Right atrium auricular region (tissue), 2 donors: Measurements from ENCODE around the gene UPK1B. TPM values are rescaled to one million over a fixed set of nuclear protein-coding genes. Genes with fewer than 3 reads are reported as not detected.
"Not testable (repeated sequence)": the region's sequence is repeated elsewhere in the genome, so short reads cannot be mapped to it uniquely, and the experiment has no call there.

Experiments used
- DNase-seq: peaks from one replicate; pipeline ENCODE4 v3.0.0-alpha.2; 2019; ENCODE audit warnings: low spot score
- H3K27ac ChIP-seq, 2 donors: fragments of 200-600 bp; sonication (generic); 1 replicate in 1 of 2; 2 replicates in 1 of 2; pipeline ENCODE4 v1.5.1; 2016 to 2019
- H3K27me3 ChIP-seq, 2 donors: fragments of 200-600 bp; sonication (generic); one replicate each; pipeline versions ENCODE4 v1.5.1 to v1.6.0; 2017 to 2019
- H3K36me3 ChIP-seq: fragments of 200-600 bp; sonication (generic); one replicate; pipeline ENCODE4 v1.5.1; 2016
- H3K4me1 ChIP-seq, 2 donors: fragments of 200-600 bp; sonication (generic); one replicate each; pipeline versions ENCODE4 v1.5.1 to v1.6.0; 2017 to 2019
- H3K4me3 ChIP-seq, 2 donors: fragments of 200-600 bp; sonication (generic); 1 replicate in 1 of 2; 2 replicates in 1 of 2; pipeline ENCODE4 v1.5.1; 2017 to 2019; ENCODE audit warnings: mild to moderate bottlenecking in 1 of 2, moderate library complexity in 1 of 2
- H3K9me3 ChIP-seq, 2 donors: fragments of 200-600 bp; sonication (generic); one replicate each; pipeline ENCODE4 v1.5.1; 2019
- CTCF ChIP-seq, 2 donors: fragments of 200-600 bp; sonication (generic); IDR thresholded peaks; one replicate each; pipeline ENCODE4 v1.5.1; 2019; ENCODE audit warnings: antibody characterized with exemption in 2 of 2
- total RNA-seq, 2 donors: library from RNA; depleted of rRNA; stranded (reverse); fragments of >200 nt; gene quantifications; one replicate each; pipeline ENCODE4 v1.1.0, GENCODE V29; 2016

Gene UPK1B
- total RNA-seq, 2 donors from 2014 or later, result 5.2 to 19.1 TPM

GRCh38 chr3:119240591-119241434 is 67.4 kb downstream of the UPK1B start, which contains the start of gene B4GALT4:
TSS of gene B4GALT4 (minus strand) at chr3:119240878. CDS start at chr3:119230099, 10,779 bp downstream.
- Histone ChIP-seq H3K36me3 (no peaks in the 10 kb centered on the region), H3K9me3 (no peaks in the 10 kb centered on the region), H3K4me1 (peaks cover 3 to 30% of the 10 kb centered on the region in 2 donors), H3K4me3 (peak within 1 kb of the TSS; percentile 78 to 89), H3K27ac (peak within 1 kb of the TSS; percentile 95), H3K27me3 (no peaks in the 10 kb centered on the region)
- no peak for TF ChIP-seq CTCF (IDR thresholded peaks at IDR 0.05)
- DNase-seq, result peak; percentile 79

GRCh38 chr3:119242387-119243057 is 69.1 kb downstream of the UPK1B start:
- H3K27ac ChIP-seq, H3K27me3 ChIP-seq, H3K4me3 ChIP-seq, DNase-seq, H3K36me3 ChIP-seq, H3K9me3 ChIP-seq: not testable (repeated sequence)
- H3K4me1 ChIP-seq, result peaks cover 3 to 38% of the 10 kb centered on the region in 2 donors

- not testable (repeated sequence) for H3K27ac ChIP-seq, H3K27me3 ChIP-seq, DNase-seq, H3K9me3 ChIP-seq, H3K36me3 ChIP-seq, H3K4me3 ChIP-seq
- H3K4me1 ChIP-seq, result peaks cover 3 to 38% of the 10 kb centered on the region in 2 donors
Measured at GRCh38 chr3:119243058-119243529, 69.7 kb downstream of the UPK1B start.

- Histone ChIP-seq H3K9me3 (peaks cover 0 to 9% of the 10 kb centered on the region in 2 donors), H3K27me3 (no peaks in the 10 kb centered on the region), H3K36me3 (no peaks in the 10 kb centered on the region), H3K4me3 (no peak overlapping the region), H3K27ac (no peak overlapping the region), H3K4me1 (peaks cover 3 to 32% of the 10 kb centered on the region in 2 donors)
- no peak for DNase-seq
- TF ChIP-seq CTCF (IDR thresholded peaks at IDR 0.05), result no peak
Measured at GRCh38 chr3:119243712-119244111, 70.3 kb downstream of the UPK1B start.

- Histone ChIP-seq H3K27me3 (no peaks in the 10 kb centered on the region), H3K36me3 (no peaks in the 10 kb centered on the region), H3K9me3 (peaks cover 0 to 12% of the 10 kb centered on the region in 2 donors), H3K4me1 (peaks cover 3 to 21% of the 10 kb centered on the region in 2 donors), H3K27ac (no peak overlapping the region), H3K4me3 (no peak overlapping the region)
- no peak for DNase-seq
- no peak for TF ChIP-seq CTCF (IDR thresholded peaks at IDR 0.05)
Measured at GRCh38 chr3:119245778-119246177, 72.4 kb downstream of the UPK1B start.

Other genes with a start within 250 kb of the UPK1B start
- gene IGSF11, start 138.8 kb upstream of the UPK1B start, total RNA-seq, result 1 to 10 TPM; 1.6 to 6.5 TPM
- gene TEX55, start 27.4 kb upstream of the UPK1B start, total RNA-seq, result not detected
- 10 to 100 TPM; 15.6 to 16.4 TPM for gene B4GALT4, start 67.3 kb downstream of the UPK1B start, total RNA-seq
- 10 to 100 TPM; 29.9 to 33.1 TPM for gene ARHGAP31, start 120.8 kb downstream of the UPK1B start, total RNA-seq